ENCODE results near the gene ORMDL3. TPM values are rescaled to one million over a fixed set of nuclear protein-coding genes. Genes with fewer than 3 reads are reported as not detected.

Gene ORMDL3
- total RNA-seq, 1 donor from 2014 or later, result 38.5 TPM

Other genes starting within 250 kb of the ORMDL3 start
- 4.0 and 5.4 TPM in 2 replicates for gene PGAP3, start 239.5 kb downstream of the ORMDL3 start, total RNA-seq
- 3.4 and 4.4 TPM in 2 replicates for gene ERBB2, start 227.5 kb downstream of the ORMDL3 start, total RNA-seq
- gene MIEN1, start 197.1 kb downstream of the ORMDL3 start, total RNA-seq, result 13.4 and 18.5 TPM in 2 replicates
- gene GRB7, start 189.7 kb downstream of the ORMDL3 start, total RNA-seq, result 0.28 and 0.34 TPM in 2 replicates
- not detected in 2 replicates for gene IKZF3, start 63.3 kb downstream of the ORMDL3 start, total RNA-seq
- gene ZPBP2, start 59.4 kb downstream of the ORMDL3 start, total RNA-seq, result not detected in 2 replicates
- gene GSDMB, start 9.0 kb downstream of the ORMDL3 start, total RNA-seq, result 1.8 and 5.8 TPM in 2 replicates
- not detected in 2 replicates for gene LRRC3C, start 131 bp upstream of the ORMDL3 start, total RNA-seq
- gene GSDMA, start 35.4 kb upstream of the ORMDL3 start, total RNA-seq, result not detected in 2 replicates
- 85.6 and 152 TPM in 2 replicates for gene PSMD3, start 53.2 kb upstream of the ORMDL3 start, total RNA-seq
- 0.17 and 2.4 TPM in 2 replicates for gene CSF3, start 87.8 kb upstream of the ORMDL3 start, total RNA-seq
- gene MED24, start 126.8 kb upstream of the ORMDL3 start, total RNA-seq, result 52.2 and 77.4 TPM in 2 replicates
- 32.5 and 58.2 TPM in 2 replicates for gene THRA, start 135.4 kb upstream of the ORMDL3 start, total RNA-seq
- gene NR1D1, start 173.0 kb upstream of the ORMDL3 start, total RNA-seq, result 1.7 and 2.3 TPM in 2 replicates
- gene MSL1, start 194.4 kb upstream of the ORMDL3 start, total RNA-seq, result 50.2 and 54.1 TPM in 2 replicates
- gene CASC3, start 212.9 kb upstream of the ORMDL3 start, total RNA-seq, result 26.4 and 31.6 TPM in 2 replicates
- 1.4 and 1.9 TPM in 2 replicates for gene RAPGEFL1, start 249.9 kb upstream of the ORMDL3 start, total RNA-seq